ENCODE measurements around the gene SLC2A10.

The SLC2A10 gene

GRCh38 chr20:46724343-46724959 lies 15.0 kb downstream of the SLC2A10 start:
- no peak for FAIRE-seq
- no peak for DNase-seq (ENCODE audit: insufficient read length, low spot score)

- DNase-seq (ENCODE audit: insufficient read length, low spot score): no peak
- no peak for FAIRE-seq
These were observed 16.0 kb downstream of the SLC2A10 start for GRCh38 chr20:46725186-46726165.

GRCh38 chr20:46731770-46732169 lies 22.3 kb downstream of the SLC2A10 start:
- FAIRE-seq (no peak), DNase-seq (ENCODE audit: insufficient read length, low spot score) (no peak)

- FAIRE-seq (no peak), DNase-seq (ENCODE audit: insufficient read length, low spot score) (no peak)
These were observed 26.0 kb downstream of the SLC2A10 start for GRCh38 chr20:46735436-46735835.

- FAIRE-seq: no peak
- no peak for DNase-seq (ENCODE audit: insufficient read length, low spot score)
These were observed 30.2 kb downstream of the SLC2A10 start for GRCh38 chr20:46739431-46740213.

- FAIRE-seq: no peak
- DNase-seq (ENCODE audit: insufficient read length, low spot score): no peak
These were observed 30.8 kb downstream of the SLC2A10 start for GRCh38 chr20:46740214-46740609.

GRCh38 chr20:46741924-46742668 lies 32.6 kb downstream of the SLC2A10 start:
- FAIRE-seq (no peak), DNase-seq (ENCODE audit: insufficient read length, low spot score) (no peak)

GRCh38 chr20:46742669-46743045 lies 33.2 kb downstream of the SLC2A10 start:
- DNase-seq (ENCODE audit: insufficient read length, low spot score) (no peak), FAIRE-seq (no peak)

GRCh38 chr20:46743088-46743487 lies 33.6 kb downstream of the SLC2A10 start:
- DNase-seq (ENCODE audit: insufficient read length, low spot score) (no peak), FAIRE-seq (no peak)

- DNase-seq (ENCODE audit: insufficient read length, low spot score): no peak
- no peak for FAIRE-seq
These were observed 37.6 kb downstream of the SLC2A10 start for GRCh38 chr20:46746956-46747526.

GRCh38 chr20:46749147-46749546 lies 39.7 kb downstream of the SLC2A10 start:
- DNase-seq (ENCODE audit: insufficient read length, low spot score): no peak
- no peak for FAIRE-seq

- FAIRE-seq: no peak
These were observed 42.4 kb downstream of the SLC2A10 start for GRCh38 chr20:46751856-46752255.

GRCh38 chr20:46752728-46753127 lies 43.3 kb downstream of the SLC2A10 start:
- no peak for FAIRE-seq
- DNase-seq (ENCODE audit: insufficient read length, low spot score): no peak

More at GRCh38 chr20:46751856-46752255, 42.4 kb downstream of the SLC2A10 start:
- DNase-seq (ENCODE audit: insufficient read length, low spot score): no peak

GRCh38 chr20:46755483-46756413 lies 46.3 kb downstream of the SLC2A10 start:
- no peak for FAIRE-seq
- no peak for DNase-seq (ENCODE audit: insufficient read length, low spot score)

GRCh38 chr20:46756419-46756818 lies 47.0 kb downstream of the SLC2A10 start:
- DNase-seq (ENCODE audit: insufficient read length, low spot score) (no peak), FAIRE-seq (no peak)

- no peak for DNase-seq (ENCODE audit: insufficient read length, low spot score)
- no peak for FAIRE-seq
These were observed 47.7 kb downstream of the SLC2A10 start for GRCh38 chr20:46757135-46757534.

- FAIRE-seq (peak; percentile 31), DNase-seq (ENCODE audit: insufficient read length, low spot score) (peak; percentile 62)
These were observed 48.6 kb downstream of the SLC2A10 start for GRCh38 chr20:46757754-46758678.
